Stimulated activated CD4-positive, alpha-beta T cell treated with anti-CD3 and anti-CD28 coated beads, Interleukin-4, amount 100 ng/mL, for 48 hours (primary cell): Measurements from ENCODE around the gene KIF1A.
A peak's percentile ranks its signal among the peaks of the same experiment; 100 is the strongest.

Experiments used
- DNase-seq, 2 donors: peaks; one replicate each; pipeline ENCODE4 v3.0.0-alpha.2; 2020; ENCODE audit warnings: low read depth in 2 of 2

KIF1A gene

GRCh38 chr2:240803191-240803590, 16.8 kb downstream of the KIF1A start:
- no peak for DNase-seq

- DNase-seq = no peak
Observed at GRCh38 chr2:240799033-240799820, 20.8 kb downstream of the KIF1A start.

DNA sequence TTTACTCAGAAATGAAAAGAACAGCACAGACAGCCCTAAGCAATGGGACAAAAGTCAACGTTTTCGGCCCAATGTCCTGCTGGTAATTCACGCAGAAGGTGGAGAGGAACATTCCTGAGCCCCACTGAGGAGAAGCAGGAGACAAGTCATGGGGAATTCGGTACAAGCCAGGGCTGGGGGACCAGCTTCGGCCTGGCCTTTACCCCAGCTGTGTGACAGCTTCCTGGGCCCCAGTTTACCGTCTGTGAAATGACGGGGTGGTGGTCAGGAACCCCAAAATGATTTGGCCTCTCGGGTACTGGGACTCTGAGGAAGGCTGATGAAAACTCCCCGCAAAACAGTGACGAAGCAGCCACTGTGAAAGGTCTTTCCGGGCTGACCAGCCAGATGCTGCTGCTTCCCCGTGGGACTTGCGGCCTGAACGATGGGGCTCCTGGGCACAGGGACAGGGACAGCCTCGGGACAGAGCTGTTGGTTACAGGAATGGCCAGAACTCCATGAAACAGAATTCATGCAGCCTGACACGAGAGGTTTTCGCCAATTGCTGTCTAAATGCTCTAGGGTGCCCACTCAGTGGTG, 21.6 kb downstream of the KIF1A start:
- no peak for DNase-seq

GRCh38 chr2:240797914-240798313, 22.1 kb downstream of the KIF1A start:
- DNase-seq = no peak

DNA sequence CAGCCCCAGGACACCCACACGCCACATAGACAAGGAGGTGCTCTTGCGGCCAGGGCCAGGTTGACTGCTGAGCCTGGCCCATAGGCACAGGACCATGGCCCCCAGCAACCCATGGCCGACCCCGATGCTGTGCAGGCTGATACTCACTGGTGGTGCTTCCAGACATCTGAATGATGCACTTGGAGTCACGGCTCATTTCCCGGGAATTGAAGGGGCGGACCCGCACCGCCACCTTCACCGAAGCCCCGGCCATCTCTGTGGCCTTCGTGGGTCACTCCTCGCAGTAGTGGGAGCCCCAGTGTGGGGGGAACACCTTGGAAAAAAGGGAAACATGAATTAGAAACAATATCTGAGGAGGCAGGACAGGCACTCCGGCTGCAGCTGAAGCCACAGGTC, 22.5 kb downstream of the KIF1A start:
- no peak for DNase-seq

DNA sequence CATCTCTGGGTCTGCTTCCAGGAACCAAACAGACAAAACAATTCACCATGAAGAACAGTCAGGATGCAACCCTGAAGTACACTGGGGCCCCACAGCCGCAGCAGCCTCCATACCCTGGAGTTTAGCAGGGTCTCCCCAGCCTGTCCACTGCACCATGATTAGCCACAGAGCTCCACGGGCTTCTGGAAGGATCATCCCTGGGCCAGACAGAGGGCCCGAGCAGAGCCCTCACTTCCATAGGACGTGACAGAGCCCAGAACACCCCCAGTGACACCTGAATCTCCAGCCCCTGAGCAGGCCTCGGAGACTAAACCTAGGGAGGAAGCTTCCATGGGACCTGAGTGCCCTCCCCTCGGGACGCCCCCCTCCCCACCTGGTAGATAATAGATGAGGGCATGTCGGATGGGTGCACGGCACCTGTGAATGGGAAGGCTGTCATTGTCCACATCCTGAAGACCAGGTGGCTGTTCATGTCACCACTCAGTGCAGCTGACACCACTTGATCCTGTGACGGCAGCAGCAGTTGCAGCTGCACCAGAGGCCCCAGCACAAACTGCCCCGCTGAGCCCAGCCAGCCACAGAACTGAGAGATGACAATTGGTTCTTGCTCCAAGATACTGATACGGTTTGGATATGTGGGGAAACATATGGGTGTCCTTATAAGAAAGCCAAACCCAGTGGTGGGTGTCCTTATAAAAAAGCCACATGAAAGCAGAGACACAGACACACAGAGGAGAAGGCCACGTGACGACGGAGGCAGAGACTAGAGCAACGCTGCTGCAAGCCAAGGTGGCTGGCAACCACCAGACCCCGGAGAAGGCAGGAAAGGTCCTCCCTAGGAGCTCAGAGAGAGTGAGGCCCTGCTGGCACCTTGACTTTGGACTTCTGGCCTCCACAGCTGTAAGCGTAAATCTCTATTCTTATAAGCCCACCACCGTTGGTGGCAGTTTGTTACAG, 23.2 kb downstream of the KIF1A start:
- DNase-seq = no peak

- no peak for DNase-seq
Observed at GRCh38 chr2:240795916-240796510, 24.0 kb downstream of the KIF1A start.

- no peak for DNase-seq
Observed at GRCh38 chr2:240795454-240795853, 24.6 kb downstream of the KIF1A start.

DNA sequence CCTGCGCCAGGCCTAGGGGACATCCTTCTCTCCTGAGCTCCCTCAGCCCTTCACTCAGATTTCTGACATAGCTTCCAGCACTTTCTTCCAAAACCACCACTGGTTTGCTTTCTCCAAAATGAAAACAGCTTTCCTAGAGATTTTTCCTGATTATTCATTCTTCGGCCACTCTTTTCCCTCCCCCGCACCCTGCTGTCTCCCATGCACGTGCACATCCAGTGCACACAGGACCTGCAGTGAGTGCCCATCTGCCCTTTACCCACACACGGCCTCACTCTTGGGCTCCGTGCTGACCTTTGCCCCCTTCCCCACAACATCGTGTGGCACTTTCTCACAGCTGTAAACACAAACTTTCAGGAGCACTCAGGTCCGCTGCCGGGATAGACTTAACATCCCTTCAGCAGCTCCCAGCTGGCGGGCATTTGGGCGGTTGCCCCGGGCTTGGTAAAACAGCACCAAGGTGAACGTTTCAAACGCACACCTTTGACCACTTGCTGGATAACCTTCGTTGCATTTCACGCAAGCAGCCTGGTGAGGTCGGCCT, 25.8 kb downstream of the KIF1A start:
- DNase-seq = no peak

DNA sequence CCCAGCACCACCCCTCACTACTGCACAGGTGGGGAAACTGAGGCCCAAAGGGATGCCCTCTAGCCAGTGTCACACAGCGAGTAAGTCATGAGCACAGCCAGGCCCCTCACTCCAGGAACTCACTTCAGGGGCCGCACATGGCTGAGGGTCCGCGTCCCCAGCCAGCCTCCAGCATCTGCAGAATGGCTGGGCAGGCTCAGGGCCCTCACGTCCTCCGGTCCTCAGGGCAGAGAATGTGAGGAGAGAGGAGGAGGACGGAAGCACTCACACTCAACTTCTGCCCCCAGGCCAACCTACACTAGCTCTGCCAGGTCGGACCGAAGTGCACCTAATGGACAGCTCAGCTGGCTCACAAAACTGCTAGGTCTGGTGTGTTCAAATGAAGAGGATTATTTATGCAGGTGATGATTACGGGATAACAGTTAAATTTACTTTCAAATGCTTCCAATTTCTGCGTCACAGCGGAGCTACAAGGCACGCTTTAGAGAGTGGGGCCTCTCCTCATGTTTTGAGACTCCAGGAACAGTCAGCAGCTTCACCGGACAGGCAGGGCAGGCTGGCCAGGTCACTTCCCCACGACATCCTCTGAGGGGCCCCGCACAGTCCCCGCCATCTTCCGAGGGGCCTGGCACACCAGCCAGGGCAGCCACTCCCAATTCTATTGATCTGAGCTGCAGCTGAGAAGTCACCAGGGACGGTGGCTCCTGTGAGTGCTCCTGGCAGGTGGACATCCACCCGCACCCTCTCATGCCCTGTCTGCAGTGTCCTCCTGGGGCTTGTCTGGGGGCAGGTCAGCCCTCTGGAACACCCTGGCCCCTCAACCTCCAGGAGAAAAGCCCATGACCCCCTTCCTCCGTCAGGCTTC, 26.5 kb downstream of the KIF1A start:
- DNase-seq = no peak

DNA sequence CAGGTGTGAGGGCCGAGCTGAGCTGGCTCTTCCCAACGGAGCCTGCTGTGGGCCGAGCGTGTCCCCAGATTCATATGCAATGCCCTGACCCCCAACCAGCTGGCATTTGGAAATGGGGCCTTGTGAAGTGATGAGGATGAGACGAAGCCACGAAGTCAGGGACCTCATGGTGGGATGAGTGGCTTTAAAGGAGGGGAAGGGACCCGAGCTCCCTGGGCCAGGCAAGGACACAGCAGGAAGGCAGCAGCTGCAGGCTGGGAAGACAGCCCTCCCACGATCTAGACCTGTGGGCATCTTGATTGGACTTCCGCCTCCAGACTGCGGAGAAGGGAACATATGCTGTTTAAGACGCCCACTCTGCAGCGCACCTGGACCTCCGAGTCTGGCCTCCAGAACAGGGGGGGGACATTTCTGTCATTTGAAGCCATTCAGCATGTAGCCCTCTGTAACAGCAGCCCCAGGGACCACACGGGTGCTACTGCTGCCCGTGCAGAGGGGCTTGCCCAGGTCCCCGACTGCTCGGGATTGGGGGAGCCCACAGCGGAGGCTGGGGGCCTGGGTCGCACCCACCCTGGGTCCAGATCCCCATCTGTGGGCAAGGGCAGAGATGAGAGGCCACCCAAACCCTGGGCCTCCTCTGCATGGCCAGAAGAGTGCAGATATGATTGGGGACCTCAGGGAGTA, 27.2 kb downstream of the KIF1A start:
- DNase-seq = no peak

- DNase-seq = no peak
Observed at GRCh38 chr2:240791821-240792628, 28.0 kb downstream of the KIF1A start.

- no peak for DNase-seq
Observed at GRCh38 chr2:240791221-240791800, 28.7 kb downstream of the KIF1A start.

DNA sequence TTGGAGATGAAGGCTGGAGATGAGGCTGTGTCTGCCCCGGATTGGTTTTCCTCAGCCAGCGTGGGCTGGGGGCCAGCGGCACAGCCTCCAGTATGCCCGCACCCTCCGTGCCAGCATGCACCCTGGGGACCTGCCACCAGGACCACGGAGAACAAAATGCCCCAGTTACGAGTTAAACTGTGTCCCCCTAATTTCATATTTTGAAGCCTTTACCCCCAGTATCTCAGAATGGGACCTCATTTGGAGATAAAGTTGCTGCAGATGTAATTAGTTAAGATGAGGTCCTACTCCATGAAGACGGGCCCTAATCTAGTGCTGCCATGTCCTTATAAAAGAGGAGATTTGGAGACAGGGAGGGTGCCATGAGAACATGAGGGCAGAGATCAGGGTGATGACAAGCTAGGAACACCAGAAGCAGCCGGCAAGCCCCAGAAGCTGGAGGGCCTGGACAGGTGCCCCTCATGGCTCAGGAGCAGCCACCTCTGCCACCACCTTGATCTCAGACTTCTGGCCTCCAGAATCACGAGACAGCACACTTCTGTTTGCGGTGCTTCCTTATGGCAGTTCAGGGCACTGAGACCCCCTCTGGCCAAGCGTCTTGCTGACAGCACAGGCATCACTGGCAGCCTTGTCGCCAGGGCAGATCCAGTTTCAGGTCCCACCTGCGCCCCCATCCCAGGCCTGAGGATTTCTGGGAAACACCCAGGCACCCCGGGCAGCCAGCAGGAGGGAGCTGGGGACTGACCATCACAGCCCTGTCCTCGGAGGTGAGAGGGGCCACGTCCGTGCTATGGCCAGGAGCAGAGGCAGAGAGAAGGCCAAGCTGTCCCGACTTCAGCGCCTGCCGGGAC, 29.4 kb downstream of the KIF1A start:
- DNase-seq = no peak

GRCh38 chr2:240789501-240790369, 30.3 kb downstream of the KIF1A start:
- DNase-seq = peak in 1 of 2 donors; percentile 14

GRCh38 chr2:240789051-240789453, 31.0 kb downstream of the KIF1A start:
- DNase-seq = no peak

GRCh38 chr2:240788482-240788881, 31.5 kb downstream of the KIF1A start:
- no peak for DNase-seq
